H9 (cell line): ENCODE data around the gene MEGF9. TPM values are rescaled to one million over a fixed set of nuclear protein-coding genes. Genes with fewer than 3 reads are reported as not detected.

Source experiments
- DNase-seq: peaks from one replicate; pipeline ENCODE4 v3.0.0-alpha.2; 2017
- H2AFZ ChIP-seq: one replicate; pipeline ENCODE4 v1.6.1; 2013; ENCODE audit warnings: mild to moderate bottlenecking, low read length, control low read depth, moderate library complexity
- H2AK5ac ChIP-seq: 2 replicates; pipeline ENCODE4 v1.6.1; 2013; ENCODE audit warnings: low read length, control low read depth, mixed read lengths; ENCODE audit not compliant: insufficient read length
- H2BK120ac ChIP-seq: one replicate; pipeline ENCODE4 v1.6.1; 2013; ENCODE audit warnings: low read depth, mild to moderate bottlenecking, low read length, control low read depth, inconsistent platforms; ENCODE audit not compliant: poor library complexity, severe bottlenecking
- H2BK12ac ChIP-seq: 2 replicates; pipeline ENCODE4 v1.6.1; 2013; ENCODE audit warnings: low read length, control low read depth, mixed read lengths, low read depth; ENCODE audit not compliant: insufficient read length
- H2BK15ac ChIP-seq: 2 replicates; pipeline ENCODE4 v1.6.1; 2013; ENCODE audit warnings: low read depth, low read length, control low read depth
- H2BK20ac ChIP-seq: one replicate; pipeline ENCODE4 v1.6.1; 2013; ENCODE audit warnings: low read depth, mild to moderate bottlenecking, low read length, control low read depth, inconsistent platforms; ENCODE audit not compliant: poor library complexity, severe bottlenecking
- H2BK5ac ChIP-seq: 2 replicates; pipeline ENCODE4 v1.6.1; 2013; ENCODE audit warnings: low read length, control low read depth, mixed read lengths; ENCODE audit not compliant: insufficient read length
- H3K14ac ChIP-seq: 2 replicates; pipeline ENCODE4 v1.6.1; 2013; ENCODE audit warnings: low read length, control low read depth; ENCODE audit not compliant: insufficient read depth
- H3K18ac ChIP-seq: 2 replicates; pipeline ENCODE4 v1.6.1; 2013; ENCODE audit warnings: low read depth, mild to moderate bottlenecking, mixed read lengths, low read length, control low read depth; ENCODE audit not compliant: insufficient read length
- H3K23ac ChIP-seq: 2 replicates; pipeline ENCODE4 v1.6.1; 2013; ENCODE audit warnings: low read length, control low read depth, mixed read lengths, low read depth; ENCODE audit not compliant: insufficient read length
- H3K23me2 ChIP-seq: 2 replicates; pipeline ENCODE4 v1.6.1; 2013; ENCODE audit warnings: low read depth, mild to moderate bottlenecking, mixed read lengths, low read length, control low read depth; ENCODE audit not compliant: insufficient read length, poor library complexity, severe bottlenecking
- H3K27ac ChIP-seq: 2 replicates; pipeline ENCODE4 v1.5.1; 2013; ENCODE audit warnings: low read length, control low read depth, mixed read lengths, low read depth; ENCODE audit not compliant: insufficient read length
- H3K27me3 ChIP-seq: 2 replicates; pipeline ENCODE4 v1.6.1; 2013; ENCODE audit warnings: low read length, control low read depth, inconsistent platforms; ENCODE audit not compliant: insufficient read depth
- H3K4ac ChIP-seq: 2 replicates; pipeline ENCODE4 v1.6.1; 2013; ENCODE audit warnings: low read depth, mild to moderate bottlenecking, control low read depth, inconsistent platforms, low read length, moderate library complexity
- H3K4me1 ChIP-seq: 2 replicates; pipeline ENCODE4 v1.6.1; 2013; ENCODE audit warnings: low read length, control low read depth, inconsistent platforms; ENCODE audit not compliant: insufficient read depth
- H3K4me2 ChIP-seq: 2 replicates; pipeline ENCODE4 v1.6.1; 2013; ENCODE audit warnings: low read length, control low read depth, mixed read lengths; ENCODE audit not compliant: insufficient read length, insufficient read depth
- H3K56ac ChIP-seq: 2 replicates; pipeline ENCODE4 v1.6.1; 2013; ENCODE audit warnings: low read depth, mild to moderate bottlenecking, mixed read lengths, low read length, control low read depth; ENCODE audit not compliant: insufficient read length
- H3K79me1 ChIP-seq: 2 replicates; pipeline ENCODE4 v1.6.1; 2013; ENCODE audit warnings: low read depth, mild to moderate bottlenecking, moderate library complexity, low read length, control low read depth, inconsistent platforms; ENCODE audit not compliant: insufficient read depth, poor library complexity, severe bottlenecking
- H3K79me2 ChIP-seq: 2 replicates; pipeline ENCODE4 v1.6.1; 2013; ENCODE audit warnings: low read length, control low read depth, inconsistent platforms; ENCODE audit not compliant: insufficient read depth
- H3K9ac ChIP-seq: 2 replicates; pipeline ENCODE4 v1.6.1; 2013; ENCODE audit warnings: low read length, control low read depth, mixed read lengths; ENCODE audit not compliant: insufficient read length; ENCODE audit errors: extremely low read depth
- H3K9me3 ChIP-seq: one replicate; pipeline ENCODE4 v1.6.1; 2013; ENCODE audit warnings: low read depth, low read length, inconsistent platforms; ENCODE audit not compliant: control insufficient read depth
- H3T11ph ChIP-seq: one replicate; pipeline ENCODE4 v1.6.1; 2013; ENCODE audit warnings: mild to moderate bottlenecking, low read length, control low read depth, inconsistent platforms
- H4K20me1 ChIP-seq: one replicate; pipeline ENCODE4 v1.6.1; 2013; ENCODE audit not compliant: control insufficient read depth, insufficient read length, insufficient read depth
- H4K5ac ChIP-seq: 2 replicates; pipeline ENCODE4 v1.6.1; 2013; ENCODE audit warnings: low read depth, mild to moderate bottlenecking, mixed read lengths, low read length, control low read depth; ENCODE audit not compliant: insufficient read length
- H4K8ac ChIP-seq: replicated peaks from 2 replicates; pipeline ENCODE4 v1.6.1; 2013; ENCODE audit warnings: low read length, control low read depth, mixed read lengths, low read depth; ENCODE audit not compliant: insufficient read length
- H4K91ac ChIP-seq: 2 replicates; pipeline ENCODE4 v1.6.1; 2013; ENCODE audit warnings: low read depth, mild to moderate bottlenecking, moderate library complexity, mixed read lengths, low read length, control low read depth; ENCODE audit not compliant: insufficient read length
- H3K27ac Mint-ChIP-seq, 3 experiments: 2 replicates in 2 of 3; 3 replicates in 1 of 3; pipeline ENCODE4 v1.8.0; 2020 to 2021; ENCODE audit warnings: mixed read lengths in 3 of 3, mild to moderate bottlenecking in 1 of 3, moderate library complexity in 1 of 3
- H3K27me3 Mint-ChIP-seq: 2 replicates; pipeline ENCODE4 v1.8.0; 2021; ENCODE audit warnings: low read depth, mild to moderate bottlenecking, moderate library complexity, mixed read lengths
- H3K36me3 Mint-ChIP-seq, 3 experiments: 2 replicates in 2 of 3; 3 replicates in 1 of 3; pipeline ENCODE4 v1.8.0; 2020 to 2021; ENCODE audit warnings: low read depth in 3 of 3, mixed read lengths in 3 of 3; ENCODE audit not compliant: insufficient read depth in 1 of 3
- H3K4me1 Mint-ChIP-seq, 2 experiments: 2 replicates each; pipeline ENCODE4 v1.8.0; 2020; ENCODE audit warnings: mixed read lengths in 2 of 2
- H3K4me3 Mint-ChIP-seq, 2 experiments: 2 replicates in 1 of 2; 3 replicates in 1 of 2; pipeline ENCODE4 v1.8.0; 2020 to 2021; ENCODE audit warnings: mild to moderate bottlenecking in 2 of 2, mixed read lengths in 2 of 2, moderate library complexity in 1 of 2
- H3K9me3 Mint-ChIP-seq, 2 experiments: 2 replicates in 1 of 2; 3 replicates in 1 of 2; pipeline ENCODE4 v1.8.0; 2020; ENCODE audit warnings: mild to moderate bottlenecking in 2 of 2, mixed read lengths in 2 of 2, moderate library complexity in 1 of 2
- WGBS: extraction: QIAGEN DNeasy Blood & Tissue Kit; methylation state at CpG from one replicate; pipeline ENCODE4 v1.1.7; 2013; ENCODE audit warnings: missing lambda C conversion rate, low lambda C conversion rate, mixed read lengths; ENCODE audit not compliant: insufficient read length; ENCODE audit errors: extremely low coverage; 5-methylcytosine and 5-hydroxymethylcytosine counted together
- total RNA-seq: library from RNA; stranded (reverse); gene quantifications from 2 replicates; pipeline ENCODE4 v1.2.1, GENCODE V29; 2021
- TF ChIP-seq, protein P1 (sequence below): fragments of 200-600 bp; sonication (generic); conservative IDR thresholded peaks from 3 replicates; pipeline ENCODE4 v1.8.0; 2021; ENCODE audit warnings: antibody characterized with exemption, mild to moderate bottlenecking

The MEGF9 gene
- total RNA-seq, 1 experiment from 2014 or later: 0.94 TPM

- no peaks in the 10 kb centered on the region for H3K79me2 ChIP-seq
- no peak overlapping the region for H3K56ac ChIP-seq
- Mint-ChIP-seq H3K4me3 (no peak overlapping the region), H3K27ac (0 out of 7 replicates have a peak overlapping the region, but pooled peaks of 1 of the 3 experiments have one; percentile 1), H3K27me3 (no peaks in the 10 kb centered on the region), H3K4me1 (no peaks in the 10 kb centered on the region), H3K9me3 (no peaks in the 10 kb centered on the region), H3K36me3 (no peaks in the 10 kb centered on the region)
- no CpG with 5 or more reads among the region's 1 CpG for WGBS
- H3K4ac ChIP-seq: no peak overlapping the region
- no peak overlapping the region for H3K18ac ChIP-seq
- TF ChIP-seq, protein P1, sequence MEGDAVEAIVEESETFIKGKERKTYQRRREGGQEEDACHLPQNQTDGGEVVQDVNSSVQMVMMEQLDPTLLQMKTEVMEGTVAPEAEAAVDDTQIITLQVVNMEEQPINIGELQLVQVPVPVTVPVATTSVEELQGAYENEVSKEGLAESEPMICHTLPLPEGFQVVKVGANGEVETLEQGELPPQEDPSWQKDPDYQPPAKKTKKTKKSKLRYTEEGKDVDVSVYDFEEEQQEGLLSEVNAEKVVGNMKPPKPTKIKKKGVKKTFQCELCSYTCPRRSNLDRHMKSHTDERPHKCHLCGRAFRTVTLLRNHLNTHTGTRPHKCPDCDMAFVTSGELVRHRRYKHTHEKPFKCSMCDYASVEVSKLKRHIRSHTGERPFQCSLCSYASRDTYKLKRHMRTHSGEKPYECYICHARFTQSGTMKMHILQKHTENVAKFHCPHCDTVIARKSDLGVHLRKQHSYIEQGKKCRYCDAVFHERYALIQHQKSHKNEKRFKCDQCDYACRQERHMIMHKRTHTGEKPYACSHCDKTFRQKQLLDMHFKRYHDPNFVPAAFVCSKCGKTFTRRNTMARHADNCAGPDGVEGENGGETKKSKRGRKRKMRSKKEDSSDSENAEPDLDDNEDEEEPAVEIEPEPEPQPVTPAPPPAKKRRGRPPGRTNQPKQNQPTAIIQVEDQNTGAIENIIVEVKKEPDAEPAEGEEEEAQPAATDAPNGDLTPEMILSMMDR: no peak
- H2BK120ac ChIP-seq: no peak overlapping the region
- H4K8ac ChIP-seq: no peak overlapping the region
- H3K23ac ChIP-seq: no peak overlapping the region
- H2BK12ac ChIP-seq: no peak overlapping the region
- H2AK5ac ChIP-seq: no peak overlapping the region
- H3K79me1 ChIP-seq: no peaks in the 10 kb centered on the region
- H3K14ac ChIP-seq: no peak overlapping the region
- no peak overlapping the region for H2BK5ac ChIP-seq
- H3T11ph ChIP-seq: no peak overlapping the region
- no peak overlapping the region for H3K9ac ChIP-seq
- no peak overlapping the region for H2BK20ac ChIP-seq
- no peak overlapping the region for H4K91ac ChIP-seq
- H3K4me2 ChIP-seq: no peak overlapping the region
- H2AFZ ChIP-seq: no peak overlapping the region
- H3K9me3 ChIP-seq: no peaks in the 10 kb centered on the region
- no peaks in the 10 kb centered on the region for H3K23me2 ChIP-seq
- no peaks in the 10 kb centered on the region for H3K4me1 ChIP-seq
- no peak overlapping the region for H2BK15ac ChIP-seq
- DNase-seq: no peak
- no peaks in the 10 kb centered on the region for H3K27me3 ChIP-seq
- H3K27ac ChIP-seq: no peak overlapping the region
- no peak overlapping the region for H4K5ac ChIP-seq
- H4K20me1 ChIP-seq: no peaks in the 10 kb centered on the region
Measured at GRCh38 chr9:120653762-120654161, 60.5 kb downstream of the MEGF9 start.
